ENCODE results near the gene ALG14.
A peak's percentile ranks its signal among the peaks of the same experiment; 100 is the strongest.

The ALG14 gene

DNA sequence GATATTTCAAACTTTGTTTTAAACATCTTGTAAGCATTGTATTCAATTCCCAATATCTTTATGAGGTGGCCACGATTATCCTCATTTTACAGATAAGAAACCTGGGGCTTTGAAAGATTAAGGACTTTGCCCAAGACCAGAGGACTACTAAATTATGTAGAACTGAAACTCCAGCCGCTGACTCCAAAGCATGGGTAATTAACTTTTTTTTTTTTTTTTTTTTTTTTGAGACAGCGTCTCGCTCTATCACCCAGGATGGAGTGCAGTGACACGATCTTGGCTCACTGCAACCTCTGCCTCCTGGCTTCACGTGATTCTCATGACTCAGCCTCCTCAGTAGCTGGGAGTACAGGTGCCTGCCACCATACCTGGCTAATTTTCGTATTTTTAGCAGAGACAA is 68.7 kb downstream of the ALG14 start (continued):
- TF ChIP-seq, protein P1, sequence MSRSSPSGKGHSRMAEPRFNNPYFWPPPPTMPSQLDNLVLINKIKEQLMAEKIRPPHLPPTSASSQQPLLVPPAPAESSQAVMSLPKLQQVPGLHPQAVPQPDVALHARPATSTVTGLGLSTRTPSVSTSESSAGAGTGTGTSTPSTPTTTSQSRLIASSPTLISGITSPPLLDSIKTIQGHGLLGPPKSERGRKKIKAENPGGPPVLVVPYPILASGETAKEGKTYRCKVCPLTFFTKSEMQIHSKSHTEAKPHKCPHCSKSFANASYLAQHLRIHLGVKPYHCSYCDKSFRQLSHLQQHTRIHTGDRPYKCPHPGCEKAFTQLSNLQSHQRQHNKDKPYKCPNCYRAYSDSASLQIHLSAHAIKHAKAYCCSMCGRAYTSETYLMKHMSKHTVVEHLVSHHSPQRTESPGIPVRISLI (tag by site-specific recombination; IDR thresholded peaks at IDR 0.05) = peak; percentile 88
- TF ChIP-seq, protein P2, sequence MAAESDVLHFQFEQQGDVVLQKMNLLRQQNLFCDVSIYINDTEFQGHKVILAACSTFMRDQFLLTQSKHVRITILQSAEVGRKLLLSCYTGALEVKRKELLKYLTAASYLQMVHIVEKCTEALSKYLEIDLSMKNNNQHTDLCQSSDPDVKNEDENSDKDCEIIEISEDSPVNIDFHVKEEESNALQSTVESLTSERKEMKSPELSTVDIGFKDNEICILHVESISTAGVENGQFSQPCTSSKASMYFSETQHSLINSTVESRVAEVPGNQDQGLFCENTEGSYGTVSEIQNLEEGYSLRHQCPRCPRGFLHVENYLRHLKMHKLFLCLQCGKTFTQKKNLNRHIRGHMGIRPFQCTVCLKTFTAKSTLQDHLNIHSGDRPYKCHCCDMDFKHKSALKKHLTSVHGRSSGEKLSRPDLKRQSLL (tag by site-specific recombination; IDR thresholded peaks at IDR 0.05) = peak; percentile 72; the same call in 1 of the 2 replicates
- TF ChIP-seq ZNF658 (tag by site-specific recombination; IDR thresholded peaks at IDR 0.05) (no peak), MZF1 (tag by site-specific recombination; IDR thresholded peaks at IDR 0.05; ENCODE audit: borderline replicate concordance) (no peak), KLF8 (tag by site-specific recombination; IDR thresholded peaks at IDR 0.05) (0 out of 2 replicates have a peak, but pooled peaks have one; percentile 16), OVOL3 (tag by site-specific recombination; IDR thresholded peaks at IDR 0.05) (no peak), ZNF596 (tag by site-specific recombination; IDR thresholded peaks at IDR 0.05) (no peak), GLI4 (tag by site-specific recombination; IDR thresholded peaks at IDR 0.05) (no peak), ZSCAN5A (tag by site-specific recombination; IDR thresholded peaks at IDR 0.05) (no peak), ZNF335 (tag by site-specific recombination; conservative IDR thresholded peaks at IDR 0.05) (0 out of 2 replicates have a peak, but pooled peaks have one; percentile 11), ZNF48 (tag by site-specific recombination; IDR thresholded peaks at IDR 0.05) (no peak), ZFP41 (tag by site-specific recombination; IDR thresholded peaks at IDR 0.05; ENCODE audit: borderline replicate concordance) (no peak), OSR2 (tag by site-specific recombination; IDR thresholded peaks at IDR 0.05) (peak; percentile 74)
- TF ChIP-seq, protein P3, sequence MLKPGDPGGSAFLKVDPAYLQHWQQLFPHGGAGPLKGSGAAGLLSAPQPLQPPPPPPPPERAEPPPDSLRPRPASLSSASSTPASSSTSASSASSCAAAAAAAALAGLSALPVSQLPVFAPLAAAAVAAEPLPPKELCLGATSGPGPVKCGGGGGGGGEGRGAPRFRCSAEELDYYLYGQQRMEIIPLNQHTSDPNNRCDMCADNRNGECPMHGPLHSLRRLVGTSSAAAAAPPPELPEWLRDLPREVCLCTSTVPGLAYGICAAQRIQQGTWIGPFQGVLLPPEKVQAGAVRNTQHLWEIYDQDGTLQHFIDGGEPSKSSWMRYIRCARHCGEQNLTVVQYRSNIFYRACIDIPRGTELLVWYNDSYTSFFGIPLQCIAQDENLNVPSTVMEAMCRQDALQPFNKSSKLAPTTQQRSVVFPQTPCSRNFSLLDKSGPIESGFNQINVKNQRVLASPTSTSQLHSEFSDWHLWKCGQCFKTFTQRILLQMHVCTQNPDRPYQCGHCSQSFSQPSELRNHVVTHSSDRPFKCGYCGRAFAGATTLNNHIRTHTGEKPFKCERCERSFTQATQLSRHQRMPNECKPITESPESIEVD (tag by site-specific recombination; IDR thresholded peaks at IDR 0.05) = peak; percentile 49; the same call in 1 of the 2 replicates

DNA sequence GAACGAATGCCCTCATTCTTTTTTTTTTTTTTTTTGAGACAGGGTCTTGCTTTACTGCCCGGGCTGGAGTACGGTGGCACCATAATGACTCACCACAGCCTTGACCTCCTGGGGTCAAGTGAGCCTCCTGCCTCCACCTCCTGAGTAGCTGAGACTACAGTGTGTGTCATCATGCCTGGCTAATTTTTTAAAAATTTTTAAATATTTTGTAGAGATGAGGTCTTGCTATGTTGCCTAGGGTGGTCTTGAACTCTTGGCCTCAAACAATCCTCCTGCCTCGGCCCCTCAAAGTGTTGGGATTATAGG is 69.4 kb downstream of the ALG14 start:
- Histone ChIP-seq H3K4me1 (ENCODE audit: control insufficient read depth, insufficient read depth, low read length) (peaks cover 9% of the 10 kb centered on the region), H3K36me3 (ENCODE audit: control insufficient read depth in 2 of 2, insufficient read depth in 1 of 2, low read length in 2 of 2) (no peaks in the 10 kb centered on the region), H3K4me3 (ENCODE audit: low read depth, low read length) (no peak overlapping the region), H3K27ac (ENCODE audit: extremely low read depth, low read depth, low read length) (peak overlapping the region; percentile 20; the same call in 1 of the 2 replicates), H3K9me3 (ENCODE audit: control insufficient read depth, insufficient read depth, low read depth, low read length) (no peaks in the 10 kb centered on the region)
- ChIA-PET CTCF (interaction anchor here (0.6 to 1.5 kb wide), 4 partner anchors 10 to 420 kb away, joined by 3 to 6 read pairs (median 4); no protein-coding TSS in a partner anchor), POLR2A (interaction anchor here (1.0 kb wide), 1 partner anchor 10 kb away, joined by 4 read pairs; no protein-coding TSS in a partner anchor)
- no peak for TF ChIP-seq TRIM28 (IDR thresholded peaks at IDR 0.05; ENCODE audit: borderline replicate concordance, low read length)
- no peak for TF ChIP-seq KLF1 (tag by site-specific recombination; IDR thresholded peaks at IDR 0.05)
- no peak for TF ChIP-seq ZNF341 (tag by site-specific recombination; IDR thresholded peaks at IDR 0.05; ENCODE audit: low read depth)
- no peak for TF ChIP-seq ZNF48 (tag by site-specific recombination; IDR thresholded peaks at IDR 0.05)
- TF ChIP-seq ZNF174 (tag by site-specific recombination; IDR thresholded peaks at IDR 0.05) = no peak
- no peak for TF ChIP-seq IKZF3 (tag by site-specific recombination; IDR thresholded peaks at IDR 0.05)
- peak; percentile 21; the same call in 1 of the 2 replicates for TF ChIP-seq ZNF121 (tag by site-specific recombination; IDR thresholded peaks at IDR 0.05)
- no peak for TF ChIP-seq ZNF530 (tag by site-specific recombination; IDR thresholded peaks at IDR 0.05; ENCODE audit: low read depth)
- no peak for TF ChIP-seq ZNF501 (tag by site-specific recombination; IDR thresholded peaks at IDR 0.05)
- TF ChIP-seq ZNF354C (tag by site-specific recombination; IDR thresholded peaks at IDR 0.05; ENCODE audit: borderline replicate concordance, low read depth) = no peak
- no peak for TF ChIP-seq ZNF785 (tag by site-specific recombination; IDR thresholded peaks at IDR 0.05)
- no peak for TF ChIP-seq ZNF621 (tag by site-specific recombination; IDR thresholded peaks at IDR 0.05)
- TF ChIP-seq ZNF629 (tag by site-specific recombination; IDR thresholded peaks at IDR 0.05) = peak; percentile 11; the same call in 1 of the 2 replicates
- TF ChIP-seq ZBTB21 (tag by site-specific recombination; IDR thresholded peaks at IDR 0.05) = no peak
- TF ChIP-seq ZNF391 (tag by site-specific recombination; IDR thresholded peaks at IDR 0.05; ENCODE audit: borderline replicate concordance, low read depth) = no peak
- TF ChIP-seq ZIC2 (tag by site-specific recombination; IDR thresholded peaks at IDR 0.05) = 0 out of 2 replicates have a peak, but pooled peaks have one; percentile 10
- TF ChIP-seq GLIS1 (tag by site-specific recombination; IDR thresholded peaks at IDR 0.05) = peak; percentile 60
- TF ChIP-seq ZNF624 (tag by site-specific recombination; IDR thresholded peaks at IDR 0.05) = no peak
- 0 out of 2 replicates have a peak, but pooled peaks have one; percentile 13 for TF ChIP-seq KLF8 (tag by site-specific recombination; IDR thresholded peaks at IDR 0.05)
- TF ChIP-seq ZNF670 (tag by site-specific recombination; IDR thresholded peaks at IDR 0.05; ENCODE audit: low read depth) = no peak

Measured in HEK293 (cell line).